Astrocyte (in vitro differentiated cells and primary cell): ENCODE results near the gene CA12. TPM values are rescaled to one million over a fixed set of nuclear protein-coding genes. Genes with fewer than 3 reads are reported as not detected.

Experiments
- DNase-seq: peaks from one replicate; pipeline ENCODE4 v3.0.0-alpha.2; 2010; ENCODE audit warnings: low read depth
- FAIRE-seq: peaks from 2 replicates; lab custom pipeline; 2011; peaks lifted over from hg19 to GRCh38; lab: Jason Lieb, UNC
- H2AFZ ChIP-seq: 2 replicates; pipeline ENCODE4 v1.6.0; 2012; ENCODE audit warnings: low read depth, low read length, inconsistent platforms
- H3K27ac ChIP-seq: 2 replicates; pipeline ENCODE4 v1.5.1; 2011; ENCODE audit warnings: low read depth, low read length, inconsistent platforms
- H3K27me3 ChIP-seq: 2 replicates; pipeline ENCODE4 v1.6.0; 2011; ENCODE audit warnings: low read length, inconsistent platforms; ENCODE audit not compliant: insufficient read depth
- H3K36me3 ChIP-seq: 2 replicates; pipeline ENCODE4 v1.5.1; 2011; ENCODE audit warnings: low read length, inconsistent platforms; ENCODE audit not compliant: insufficient read depth
- H3K4me1 ChIP-seq: 2 replicates; pipeline ENCODE4 v1.5.1; 2011; ENCODE audit warnings: low read length, inconsistent platforms; ENCODE audit not compliant: insufficient read depth
- H3K4me2 ChIP-seq: 2 replicates; pipeline ENCODE4 v1.6.0; 2012; ENCODE audit warnings: low read length, inconsistent platforms
- H3K4me3 ChIP-seq: 2 replicates; pipeline ENCODE4 v1.5.1; 2011; ENCODE audit warnings: low read depth, mild to moderate bottlenecking, low read length, inconsistent platforms; ENCODE audit not compliant: insufficient read depth
- H3K79me2 ChIP-seq: 2 replicates; pipeline ENCODE4 v1.6.0; 2012; ENCODE audit warnings: mild to moderate bottlenecking, low read length, inconsistent platforms; ENCODE audit not compliant: insufficient read depth
- H3K9ac ChIP-seq: 2 replicates; pipeline ENCODE4 v1.6.0; 2012; ENCODE audit warnings: mild to moderate bottlenecking, low read length, inconsistent platforms
- H3K9me3 ChIP-seq: 2 replicates; pipeline ENCODE4 v1.5.1; 2012; ENCODE audit warnings: low read depth, mild to moderate bottlenecking, low read length, inconsistent platforms; ENCODE audit not compliant: insufficient read depth
- H4K20me1 ChIP-seq: 2 replicates; pipeline ENCODE4 v1.6.0; 2012; ENCODE audit warnings: low read length, inconsistent platforms; ENCODE audit not compliant: insufficient read depth
- H3K27ac Mint-ChIP-seq: one replicate; pipeline ENCODE4 v1.8.0; 2021; ENCODE audit warnings: mild to moderate bottlenecking, mixed read lengths; ENCODE audit not compliant: unreplicated experiment
- H3K27me3 Mint-ChIP-seq: one replicate; pipeline ENCODE4 v1.8.0; 2021; ENCODE audit warnings: low read depth, mixed read lengths; ENCODE audit not compliant: unreplicated experiment
- H3K36me3 Mint-ChIP-seq: one replicate; pipeline ENCODE4 v1.8.0; 2021; ENCODE audit warnings: low read depth, mixed read lengths; ENCODE audit not compliant: unreplicated experiment
- H3K4me1 Mint-ChIP-seq: one replicate; pipeline ENCODE4 v1.8.0; 2021; ENCODE audit warnings: low read depth, mixed read lengths; ENCODE audit not compliant: unreplicated experiment
- H3K4me3 Mint-ChIP-seq: one replicate; pipeline ENCODE4 v1.8.0; 2021; ENCODE audit warnings: mild to moderate bottlenecking, moderate library complexity, mixed read lengths; ENCODE audit not compliant: unreplicated experiment
- H3K9me3 Mint-ChIP-seq: one replicate; pipeline ENCODE4 v1.8.0; 2021; ENCODE audit warnings: mild to moderate bottlenecking, mixed read lengths; ENCODE audit not compliant: unreplicated experiment
- CTCF ChIP-seq: IDR thresholded peaks from 2 replicates; pipeline ENCODE4 v1.5.1; 2011; ENCODE audit warnings: low read depth, mild to moderate bottlenecking, inconsistent platforms, low read length, moderate library complexity; ENCODE audit not compliant: insufficient read depth
- EZH2 ChIP-seq: IDR thresholded peaks from 2 replicates; pipeline ENCODE4 v1.6.1; 2012; ENCODE audit warnings: mild to moderate bottlenecking, low read length, inconsistent platforms; ENCODE audit not compliant: insufficient read depth
- total RNA-seq: library from RNA; stranded (reverse); gene quantifications from 2 replicates; pipeline ENCODE4 v1.2.1, GENCODE V29; 2021

Gene CA12
- total RNA-seq, 1 donor from 2014 or later: 0.54 TPM

- Histone ChIP-seq H3K9ac (no peak overlapping the region), H3K27me3 (no peaks in the 10 kb centered on the region), H3K4me3 (no peak overlapping the region), H3K4me2 (no peak overlapping the region), H3K36me3 (no peaks in the 10 kb centered on the region), H3K4me1 (no peaks in the 10 kb centered on the region), H2AFZ (no peak overlapping the region), H4K20me1 (no peaks in the 10 kb centered on the region), H3K79me2 (no peaks in the 10 kb centered on the region), H3K9me3 (no peaks in the 10 kb centered on the region), H3K27ac (no peak overlapping the region)
- DNase-seq: no peak
- H3K27me3 Mint-ChIP-seq: no peaks in the 10 kb centered on the region
- TF ChIP-seq CTCF (no peak), EZH2 (no peak)
- FAIRE-seq: no peak
- H3K4me1 Mint-ChIP-seq: peaks cover 3% of the 10 kb centered on the region
- H3K36me3 Mint-ChIP-seq: no peaks in the 10 kb centered on the region
- H3K27ac Mint-ChIP-seq: no peak overlapping the region
- no peak overlapping the region for H3K4me3 Mint-ChIP-seq
- no peaks in the 10 kb centered on the region for H3K9me3 Mint-ChIP-seq
These were observed 63.3 kb downstream of the CA12 start for GRCh38 chr15:63318344-63318743.

- Mint-ChIP-seq H3K36me3 (no peaks in the 10 kb centered on the region), H3K27ac (no peak overlapping the region), H3K4me1 (peaks cover 3% of the 10 kb centered on the region), H3K27me3 (no peaks in the 10 kb centered on the region), H3K9me3 (no peaks in the 10 kb centered on the region), H3K4me3 (no peak overlapping the region)
- FAIRE-seq: no peak
- H3K36me3 ChIP-seq: no peaks in the 10 kb centered on the region
- no peaks in the 10 kb centered on the region for H4K20me1 ChIP-seq
- H2AFZ ChIP-seq: no peak overlapping the region
- DNase-seq: no peak
- H3K9ac ChIP-seq: no peak overlapping the region
- no peak overlapping the region for H3K4me2 ChIP-seq
- H3K27me3 ChIP-seq: no peaks in the 10 kb centered on the region
- TF ChIP-seq EZH2 (no peak), CTCF (no peak)
- H3K4me1 ChIP-seq: no peaks in the 10 kb centered on the region
- H3K4me3 ChIP-seq: no peak overlapping the region
- H3K79me2 ChIP-seq: no peaks in the 10 kb centered on the region
- H3K27ac ChIP-seq: no peak overlapping the region
- H3K9me3 ChIP-seq: no peaks in the 10 kb centered on the region
These were observed 67.2 kb downstream of the CA12 start for GRCh38 chr15:63314409-63314808.

- H3K4me3 Mint-ChIP-seq: no peak overlapping the region
- Histone ChIP-seq H3K4me2 (no peak overlapping the region), H3K79me2 (no peaks in the 10 kb centered on the region), H3K27ac (no peak overlapping the region), H3K4me1 (no peaks in the 10 kb centered on the region), H3K36me3 (no peaks in the 10 kb centered on the region), H3K27me3 (no peaks in the 10 kb centered on the region), H3K9ac (no peak overlapping the region), H4K20me1 (no peaks in the 10 kb centered on the region), H3K9me3 (no peaks in the 10 kb centered on the region), H3K4me3 (no peak overlapping the region), H2AFZ (no peak overlapping the region)
- peaks cover 6% of the 10 kb centered on the region for H3K4me1 Mint-ChIP-seq
- TF ChIP-seq EZH2 (no peak), CTCF (no peak)
- no peak overlapping the region for H3K27ac Mint-ChIP-seq
- DNase-seq (no peak), FAIRE-seq (no peak)
- no peaks in the 10 kb centered on the region for H3K27me3 Mint-ChIP-seq
- H3K36me3 Mint-ChIP-seq: no peaks in the 10 kb centered on the region
- H3K9me3 Mint-ChIP-seq: no peaks in the 10 kb centered on the region
These were observed 67.8 kb downstream of the CA12 start for GRCh38 chr15:63313825-63314224.
